AG10803 (cell line): ENCODE results near the gene DLAT.

Experiments used
- DNase-seq: peaks from one replicate; pipeline ENCODE4 v3.0.0; 2010; ENCODE audit warnings: low read depth
- H3K4me3 ChIP-seq: 2 replicates; pipeline ENCODE4 v1.5.1; 2011; ENCODE audit warnings: mild to moderate bottlenecking, low read length, control low read depth
- CTCF ChIP-seq: conservative IDR thresholded peaks from 2 replicates; pipeline ENCODE4 v1.5.1; 2011; ENCODE audit warnings: mild to moderate bottlenecking, low read length, control low read depth, inconsistent platforms

The DLAT gene

GRCh38 chr11:112103446-112103845 is 78.2 kb downstream of the DLAT start:
- no peak for DNase-seq
- TF ChIP-seq CTCF: no peak

GRCh38 chr11:112106070-112106469 is 80.9 kb downstream of the DLAT start:
- DNase-seq: no peak
- TF ChIP-seq CTCF: no peak

More at GRCh38 chr11:112103446-112103845, 78.2 kb downstream of the DLAT start:
- H3K4me3 ChIP-seq: no peak overlapping the region

More at GRCh38 chr11:112106070-112106469, 80.9 kb downstream of the DLAT start:
- H3K4me3 ChIP-seq: no peak overlapping the region
